OCI-LY7 (cell line): Measurements from ENCODE around the gene CDK14. TPM values are rescaled to one million over a fixed set of nuclear protein-coding genes. Genes with fewer than 3 reads are reported as not detected.

Source experiments
- BruUV-seq: library from RNA; stranded (reverse); fragments of 400-500 nt; replicated peaks from 2 replicates; lab custom pipeline; 2021; lab: Mats Ljungman, UMichigan
- CTCF ChIA-PET: fragments of 300-600 bp; sonication (Branson Sonifier 250); formaldehyde crosslinking; loops from one replicate; lab custom pipeline; 2022; ENCODE audit warnings: antibody characterized with exemption; ENCODE audit not compliant: unreplicated experiment; lab: Charles Lee
- POLR2A ChIA-PET: fragments of 300-600 bp; sonication (Branson Sonifier 250); formaldehyde crosslinking; loops from one replicate; lab custom pipeline; 2022; ENCODE audit warnings: antibody characterized with exemption; lab: Charles Lee
- DNase-seq: peaks from one replicate; pipeline ENCODE4 v3.0.0-alpha.2; 2015; ENCODE audit warnings: low spot score
- H2AFZ ChIP-seq: fragments of 200-600 bp; sonication (generic), shearing (Covaris generic); 2 replicates; pipeline ENCODE4 v1.6.1; 2014; ENCODE audit warnings: mild to moderate bottlenecking, antibody characterized with exemption, low read length, moderate library complexity
- H3K27ac ChIP-seq: fragments of 200-600 bp; sonication (generic); 2 replicates; pipeline ENCODE4 v1.5.1; 2014; ENCODE audit warnings: mixed run types, low read depth, mild to moderate bottlenecking, moderate library complexity, low read length, inconsistent platforms; ENCODE audit not compliant: poor library complexity, severe bottlenecking
- H3K36me3 ChIP-seq: fragments of 200-600 bp; sonication (generic); 2 replicates; pipeline ENCODE4 v1.6.1; 2014; ENCODE audit warnings: mild to moderate bottlenecking, antibody characterized with exemption, low read length, moderate library complexity, mixed read lengths; ENCODE audit not compliant: insufficient read depth
- H3K4me1 ChIP-seq: fragments of 200-600 bp; sonication (generic); 2 replicates; pipeline ENCODE4 v1.5.1; 2014; ENCODE audit warnings: mild to moderate bottlenecking, low read length; ENCODE audit not compliant: insufficient read depth, poor library complexity, severe bottlenecking
- H3K4me2 ChIP-seq: fragments of 200-600 bp; sonication (generic); 2 replicates; pipeline ENCODE4 v1.6.1; 2014; ENCODE audit warnings: mild to moderate bottlenecking, low read length
- H3K4me3 ChIP-seq: fragments of 200-600 bp; sonication (generic); 2 replicates; pipeline ENCODE4 v1.5.1; 2014; ENCODE audit warnings: mild to moderate bottlenecking, low read depth, low read length; ENCODE audit not compliant: poor library complexity, severe bottlenecking
- H3K79me2 ChIP-seq: fragments of 200-600 bp; sonication (generic); 2 replicates; pipeline ENCODE4 v1.6.1; 2016; ENCODE audit warnings: low read depth, mild to moderate bottlenecking, low read length, moderate library complexity, mixed read lengths; ENCODE audit not compliant: insufficient read depth
- H3K9me2 ChIP-seq: fragments of 200-600 bp; sonication (generic); 2 replicates; pipeline ENCODE4 v1.6.1; 2016; ENCODE audit warnings: mild to moderate bottlenecking, low read length, mixed read lengths; ENCODE audit not compliant: insufficient read depth
- H3K9me3 ChIP-seq: fragments of 200-600 bp; sonication (generic); 2 replicates; pipeline ENCODE4 v1.6.1; 2014; ENCODE audit warnings: mild to moderate bottlenecking, mixed run types, low read length, mixed read lengths
- H4K20me1 ChIP-seq: fragments of 200-600 bp; sonication (generic); 2 replicates; pipeline ENCODE4 v1.6.1; 2014; ENCODE audit warnings: mild to moderate bottlenecking, antibody characterized with exemption, low read length, moderate library complexity, mixed read lengths; ENCODE audit not compliant: insufficient read depth
- EZH2phosphoT487 ChIP-seq: fragments of 200-600 bp; sonication (generic); IDR thresholded peaks from 2 replicates; pipeline ENCODE4 v1.6.1; 2018; ENCODE audit warnings: low read depth, borderline replicate concordance, mild to moderate bottlenecking, mixed run types, antibody characterized with exemption, low read length, moderate library complexity, mixed read lengths
- intact Hi-C: fragments of 100-400 bp; cut with micrococcal nuclease; formaldehyde crosslinking; loops from one replicate; pipeline ENCODE4 v1.10.0; 2022; ENCODE audit not compliant: unreplicated experiment
- total RNA-seq, 2 experiments: library from RNA; depleted of rRNA in 1 of 2; stranded (reverse); fragments of >200 nt in 1 of 2; shearing (Covaris generic) in 1 of 2; gene quantifications; 2 replicates each; pipeline ENCODE4 v1.2.3, GENCODE V29; 2014 to 2022
- TF ChIP-seq, protein P1 (sequence below): fragments of 200-600 bp; sonication (generic); conservative IDR thresholded peaks from 2 replicates; pipeline ENCODE4 v1.5.1; 2014; ENCODE audit warnings: mild to moderate bottlenecking, antibody characterized with exemption, low read length, moderate library complexity, mixed read lengths

Gene CDK14
- total RNA-seq, 2 experiments from 2014 or later = 90.7 to 111 TPM

DNA sequence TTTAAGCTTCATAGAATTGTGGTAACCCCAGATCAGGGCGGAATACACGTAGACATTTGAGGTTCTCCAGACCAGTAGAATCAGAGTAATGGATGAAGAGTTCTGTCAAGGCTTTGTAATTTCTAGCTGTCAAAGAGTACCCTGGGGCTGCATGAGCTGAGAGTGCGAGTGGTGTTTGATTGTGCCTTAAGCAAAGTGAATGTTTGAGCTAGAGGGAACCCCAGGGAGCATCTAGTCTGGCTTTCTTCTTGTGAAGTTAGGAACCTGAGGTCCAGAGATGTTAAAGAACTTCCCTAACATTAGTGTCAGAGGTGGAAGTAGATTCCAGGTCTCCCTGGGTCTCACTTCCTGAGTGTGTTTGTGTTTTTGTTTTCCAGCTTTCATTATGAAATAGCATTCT lies 455.8 kb downstream of the CDK14 start:
- peaks cover 19% of the 10 kb centered on the region for H3K36me3 ChIP-seq
- ChIA-PET POLR2A (no interaction called here), CTCF (no interaction called here)
- BruUV-seq = no TSS peak
- no peak for TF ChIP-seq EZH2phosphoT487
- TF ChIP-seq, protein P1, sequence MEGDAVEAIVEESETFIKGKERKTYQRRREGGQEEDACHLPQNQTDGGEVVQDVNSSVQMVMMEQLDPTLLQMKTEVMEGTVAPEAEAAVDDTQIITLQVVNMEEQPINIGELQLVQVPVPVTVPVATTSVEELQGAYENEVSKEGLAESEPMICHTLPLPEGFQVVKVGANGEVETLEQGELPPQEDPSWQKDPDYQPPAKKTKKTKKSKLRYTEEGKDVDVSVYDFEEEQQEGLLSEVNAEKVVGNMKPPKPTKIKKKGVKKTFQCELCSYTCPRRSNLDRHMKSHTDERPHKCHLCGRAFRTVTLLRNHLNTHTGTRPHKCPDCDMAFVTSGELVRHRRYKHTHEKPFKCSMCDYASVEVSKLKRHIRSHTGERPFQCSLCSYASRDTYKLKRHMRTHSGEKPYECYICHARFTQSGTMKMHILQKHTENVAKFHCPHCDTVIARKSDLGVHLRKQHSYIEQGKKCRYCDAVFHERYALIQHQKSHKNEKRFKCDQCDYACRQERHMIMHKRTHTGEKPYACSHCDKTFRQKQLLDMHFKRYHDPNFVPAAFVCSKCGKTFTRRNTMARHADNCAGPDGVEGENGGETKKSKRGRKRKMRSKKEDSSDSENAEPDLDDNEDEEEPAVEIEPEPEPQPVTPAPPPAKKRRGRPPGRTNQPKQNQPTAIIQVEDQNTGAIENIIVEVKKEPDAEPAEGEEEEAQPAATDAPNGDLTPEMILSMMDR = no peak
- no peaks in the 10 kb centered on the region for H3K9me2 ChIP-seq
- DNase-seq = no peak
- H3K79me2 ChIP-seq = no peaks in the 10 kb centered on the region
- H3K4me3 ChIP-seq = no peak overlapping the region
- H3K27ac ChIP-seq = no peak overlapping the region
- H2AFZ ChIP-seq = no peak overlapping the region
- no peaks in the 10 kb centered on the region for H3K9me3 ChIP-seq
- no peaks in the 10 kb centered on the region for H3K4me1 ChIP-seq
- intact Hi-C loops = no loop called here
- no peaks in the 10 kb centered on the region for H4K20me1 ChIP-seq
- H3K4me2 ChIP-seq = no peak overlapping the region

DNA sequence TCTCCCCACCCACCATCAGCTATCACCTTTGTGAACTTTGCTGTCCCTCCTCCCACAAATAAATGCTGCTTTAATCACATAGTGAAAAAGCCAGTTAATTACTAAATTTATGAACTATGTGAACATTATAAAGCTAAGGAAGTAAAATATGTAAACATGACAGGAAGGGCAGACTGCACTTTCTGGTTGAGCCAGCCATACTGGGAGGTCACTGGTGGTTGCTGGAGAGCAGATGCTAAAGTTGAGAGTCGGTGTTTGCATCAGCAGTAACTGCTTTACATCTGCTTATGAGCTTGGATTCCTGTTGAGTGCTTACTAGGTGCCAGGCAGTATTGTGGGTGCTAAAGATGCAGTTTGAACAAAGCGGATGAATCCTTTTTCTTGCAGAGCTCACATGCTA lies 458.3 kb downstream of the CDK14 start:
- Histone ChIP-seq H3K9me2 (no peaks in the 10 kb centered on the region), H3K27ac (no peak overlapping the region), H3K4me3 (no peak overlapping the region), H4K20me1 (no peaks in the 10 kb centered on the region), H2AFZ (no peak overlapping the region), H3K36me3 (peaks cover 10% of the 10 kb centered on the region), H3K9me3 (no peaks in the 10 kb centered on the region), H3K4me1 (no peaks in the 10 kb centered on the region), H3K79me2 (no peaks in the 10 kb centered on the region), H3K4me2 (no peak overlapping the region)
- ChIA-PET POLR2A (interaction anchor here (0.7 to 1.7 kb wide), 2 partner anchors 10 to 511 kb away, joined by 3 read pairs; no protein-coding TSS in a partner anchor), CTCF (no interaction called here)
- DNase-seq = no peak
- intact Hi-C loops = no loop called here
- BruUV-seq = no TSS peak
- TF ChIP-seq, protein P1 = no peak
- no peak for TF ChIP-seq EZH2phosphoT487

DNA sequence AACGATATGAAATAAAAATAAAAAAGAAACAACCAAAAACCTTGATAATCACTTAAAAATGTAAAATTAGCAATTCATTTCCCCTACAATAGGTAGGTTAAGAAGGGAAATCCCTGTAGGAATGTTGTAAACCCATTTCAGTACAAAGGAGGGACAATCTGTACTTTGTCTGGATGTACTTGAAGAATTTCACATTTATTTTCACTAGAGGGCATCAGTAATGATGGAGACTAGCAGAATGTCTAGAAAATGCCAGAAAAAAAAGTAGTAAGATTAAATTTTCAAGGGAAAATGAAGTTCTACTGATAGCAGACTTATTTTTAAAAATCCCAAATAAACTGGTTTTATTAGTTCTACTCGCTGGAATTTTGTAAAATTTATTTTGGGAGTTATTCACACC lies 459.1 kb downstream of the CDK14 start:
- no peak overlapping the region for H3K4me2 ChIP-seq
- ChIA-PET CTCF (no interaction called here), POLR2A (interaction anchor here (0.7 to 1.7 kb wide), 2 partner anchors 11 to 359 kb away, joined by 3 to 5 read pairs; no protein-coding TSS in a partner anchor)
- no peak for DNase-seq
- TF ChIP-seq EZH2phosphoT487 = no peak
- TF ChIP-seq, protein P1 = peak; percentile 48
- no peaks in the 10 kb centered on the region for H3K79me2 ChIP-seq
- no TSS peak for BruUV-seq
- H3K36me3 ChIP-seq = peaks cover 4% of the 10 kb centered on the region
- no peak overlapping the region for H3K4me3 ChIP-seq
- no peaks in the 10 kb centered on the region for H3K9me2 ChIP-seq
- H3K9me3 ChIP-seq = no peaks in the 10 kb centered on the region
- H4K20me1 ChIP-seq = no peaks in the 10 kb centered on the region
- H3K27ac ChIP-seq = no peak overlapping the region
- no peak overlapping the region for H2AFZ ChIP-seq
- no peaks in the 10 kb centered on the region for H3K4me1 ChIP-seq
- intact Hi-C loops = no loop called here
